Left ventricle myocardium inferior (tissue), 1 donor: Measurements from ENCODE around the gene CTSD. TPM values are rescaled to one million over a fixed set of nuclear protein-coding genes. Genes with fewer than 3 reads are reported as not detected.

ENCODE experiments used
- DNase-seq: peaks from one replicate; pipeline ENCODE4 v3.0.0-alpha.2; 2020
- H3K27ac ChIP-seq: fragments of 200-600 bp; replicated peaks from 2 replicates; pipeline ENCODE4 v1.8.0; 2021
- H3K27me3 ChIP-seq: fragments of 200-600 bp; 2 replicates; pipeline ENCODE4 v1.8.0; 2021; ENCODE audit warnings: low read depth
- H3K36me3 ChIP-seq: fragments of 200-600 bp; 2 replicates; pipeline ENCODE4 v1.8.0; 2021
- H3K4me1 ChIP-seq: fragments of 200-600 bp; 2 replicates; pipeline ENCODE4 v1.8.0; 2021
- H3K4me3 ChIP-seq: fragments of 200-600 bp; 2 replicates; pipeline ENCODE4 v1.8.0; 2021; ENCODE audit warnings: mild to moderate bottlenecking, moderate library complexity
- H3K9me3 ChIP-seq: fragments of 200-600 bp; replicated peaks from 2 replicates; pipeline ENCODE4 v1.8.0; 2021
- intact Hi-C: fragments of 100-400 bp; cut with micrococcal nuclease; formaldehyde crosslinking; loops from one replicate; pipeline ENCODE4 v1.11.0; 2022
- total RNA-seq: library from RNA; stranded (reverse); fragmentation: NEBNext Ultra II Directional; extraction: Animal tissue kit (Norgen Biotek cat#: 25700); gene quantifications from one replicate; pipeline ENCODE4 v1.2.1, GENCODE V29; 2021
- TF ChIP-seq, protein P1 (sequence below): fragments of 200-600 bp; IDR thresholded peaks from 2 replicates; pipeline ENCODE4 v1.8.0; 2021; ENCODE audit warnings: antibody characterized with exemption, mild to moderate bottlenecking, borderline replicate concordance
- donor health status: DM: no; HTN: yes; CAD: no; lungs with severe emphysema.

The CTSD gene
- total RNA-seq, 1 donor from 2014 or later: 831 TPM

DNA sequence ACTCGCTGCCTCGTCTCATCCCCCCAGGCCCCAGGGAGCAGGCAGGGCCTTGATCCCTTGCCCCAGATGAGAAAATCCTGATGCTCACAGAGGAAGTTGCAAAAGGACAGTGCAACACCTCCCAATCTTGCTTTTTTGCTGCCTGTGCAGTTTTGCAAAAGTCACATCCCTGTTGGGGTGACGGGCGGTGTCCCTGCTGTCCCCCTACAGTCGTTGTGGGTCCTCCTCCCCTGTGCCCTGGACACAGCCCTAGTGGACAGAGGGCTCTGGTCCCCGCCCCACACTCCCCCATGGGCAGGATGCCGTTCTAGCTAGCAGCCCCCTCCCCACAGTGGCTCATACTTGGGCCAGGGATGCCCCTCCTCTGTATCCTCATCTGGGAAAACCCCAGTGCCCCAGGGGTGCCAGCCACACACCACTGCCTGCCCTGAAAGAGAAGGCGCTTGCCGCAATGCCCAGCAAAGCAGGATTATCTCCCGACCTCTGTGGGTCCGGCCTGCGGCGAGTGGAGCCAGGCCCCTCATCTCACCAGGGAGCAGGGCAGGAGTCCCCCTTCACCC is 18.4 kb upstream of the CTSD start:
- DNase-seq: no peak
- H3K4me3 ChIP-seq: no peak overlapping the region
- H3K4me1 ChIP-seq: no peaks in the 10 kb centered on the region
- no peak overlapping the region for H3K27ac ChIP-seq
- peaks cover 33% of the 10 kb centered on the region for H3K27me3 ChIP-seq
- TF ChIP-seq, protein P1, sequence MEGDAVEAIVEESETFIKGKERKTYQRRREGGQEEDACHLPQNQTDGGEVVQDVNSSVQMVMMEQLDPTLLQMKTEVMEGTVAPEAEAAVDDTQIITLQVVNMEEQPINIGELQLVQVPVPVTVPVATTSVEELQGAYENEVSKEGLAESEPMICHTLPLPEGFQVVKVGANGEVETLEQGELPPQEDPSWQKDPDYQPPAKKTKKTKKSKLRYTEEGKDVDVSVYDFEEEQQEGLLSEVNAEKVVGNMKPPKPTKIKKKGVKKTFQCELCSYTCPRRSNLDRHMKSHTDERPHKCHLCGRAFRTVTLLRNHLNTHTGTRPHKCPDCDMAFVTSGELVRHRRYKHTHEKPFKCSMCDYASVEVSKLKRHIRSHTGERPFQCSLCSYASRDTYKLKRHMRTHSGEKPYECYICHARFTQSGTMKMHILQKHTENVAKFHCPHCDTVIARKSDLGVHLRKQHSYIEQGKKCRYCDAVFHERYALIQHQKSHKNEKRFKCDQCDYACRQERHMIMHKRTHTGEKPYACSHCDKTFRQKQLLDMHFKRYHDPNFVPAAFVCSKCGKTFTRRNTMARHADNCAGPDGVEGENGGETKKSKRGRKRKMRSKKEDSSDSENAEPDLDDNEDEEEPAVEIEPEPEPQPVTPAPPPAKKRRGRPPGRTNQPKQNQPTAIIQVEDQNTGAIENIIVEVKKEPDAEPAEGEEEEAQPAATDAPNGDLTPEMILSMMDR: no peak
- no peaks in the 10 kb centered on the region for H3K9me3 ChIP-seq
- H3K36me3 ChIP-seq: no peaks in the 10 kb centered on the region
- intact Hi-C loops: no loop called here

DNA sequence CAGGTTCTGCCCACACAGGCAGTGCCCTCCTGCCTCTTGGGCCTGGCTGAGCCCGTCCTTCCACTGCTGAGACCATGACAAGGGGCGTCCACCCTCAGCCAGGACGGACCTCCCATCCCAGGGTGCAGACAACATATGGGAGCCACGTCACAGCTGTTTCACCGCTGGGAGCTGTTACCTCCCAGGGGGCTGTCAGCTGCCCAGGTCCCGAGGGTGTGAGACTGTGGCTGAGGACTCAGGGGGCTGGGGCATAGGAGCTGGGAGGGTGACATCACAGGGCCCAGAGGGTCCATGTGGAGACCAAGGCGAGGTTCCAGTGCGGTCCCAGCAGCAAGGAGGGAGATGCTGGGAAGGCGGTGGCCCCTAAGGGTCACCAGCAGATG is 17.9 kb upstream of the CTSD start:
- Histone ChIP-seq H3K4me3 (no peak overlapping the region), H3K36me3 (no peaks in the 10 kb centered on the region), H3K4me1 (no peaks in the 10 kb centered on the region), H3K27ac (no peak overlapping the region), H3K27me3 (peaks cover 33% of the 10 kb centered on the region), H3K9me3 (peaks cover 2% of the 10 kb centered on the region)
- TF ChIP-seq, protein P1: no peak
- intact Hi-C loops: no loop called here
- DNase-seq: no peak

DNA sequence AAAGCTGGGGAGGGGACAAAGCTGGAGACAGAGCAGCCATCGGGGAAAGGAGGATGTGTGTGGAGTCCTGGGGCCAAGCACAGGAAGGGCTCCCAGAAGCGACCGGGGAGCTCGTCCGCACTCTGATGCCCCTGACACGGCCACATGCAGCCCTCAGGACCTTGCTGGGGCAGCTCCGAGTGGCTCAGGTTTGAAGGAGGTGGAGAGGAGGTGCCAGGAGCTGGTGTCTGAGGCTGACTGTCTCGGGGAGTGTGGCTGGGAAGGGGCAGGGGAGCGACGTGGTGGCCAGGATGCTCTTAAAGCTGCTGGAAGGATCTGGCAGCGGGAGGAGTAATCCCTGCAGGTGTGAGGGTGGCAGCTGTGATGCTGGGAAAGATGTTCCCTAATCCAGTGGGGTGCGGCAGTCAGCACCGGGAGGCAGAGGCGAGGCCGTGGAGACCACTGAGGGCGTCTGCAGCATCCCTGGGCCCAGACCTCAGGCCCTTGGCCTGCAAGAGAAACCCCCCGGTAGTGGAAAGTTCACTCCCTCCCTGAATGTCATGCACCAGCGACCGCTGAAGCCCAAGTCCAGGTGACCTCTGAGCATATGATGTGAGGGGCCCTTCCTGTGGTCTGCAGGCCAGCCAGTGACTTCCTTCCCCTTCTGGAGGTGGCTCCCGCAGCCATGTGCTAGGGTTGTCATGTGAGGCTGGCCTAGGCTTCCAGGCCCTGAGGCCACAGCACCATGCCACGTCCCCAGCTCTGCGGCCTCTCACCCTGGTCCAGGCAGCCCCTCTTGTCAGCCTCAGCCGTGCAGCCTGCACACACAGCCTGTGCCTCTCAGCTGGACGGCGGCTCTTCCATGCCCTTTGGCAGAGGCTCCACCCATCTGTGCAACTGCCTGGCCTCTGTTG is 17.2 kb upstream of the CTSD start:
- no peak for DNase-seq
- H3K27me3 ChIP-seq: peaks cover 33% of the 10 kb centered on the region
- TF ChIP-seq, protein P1: no peak
- H3K4me1 ChIP-seq: no peaks in the 10 kb centered on the region
- peaks cover 6% of the 10 kb centered on the region for H3K9me3 ChIP-seq
- no peak overlapping the region for H3K27ac ChIP-seq
- intact Hi-C loops: no loop called here
- H3K36me3 ChIP-seq: no peaks in the 10 kb centered on the region
- no peak overlapping the region for H3K4me3 ChIP-seq

DNA sequence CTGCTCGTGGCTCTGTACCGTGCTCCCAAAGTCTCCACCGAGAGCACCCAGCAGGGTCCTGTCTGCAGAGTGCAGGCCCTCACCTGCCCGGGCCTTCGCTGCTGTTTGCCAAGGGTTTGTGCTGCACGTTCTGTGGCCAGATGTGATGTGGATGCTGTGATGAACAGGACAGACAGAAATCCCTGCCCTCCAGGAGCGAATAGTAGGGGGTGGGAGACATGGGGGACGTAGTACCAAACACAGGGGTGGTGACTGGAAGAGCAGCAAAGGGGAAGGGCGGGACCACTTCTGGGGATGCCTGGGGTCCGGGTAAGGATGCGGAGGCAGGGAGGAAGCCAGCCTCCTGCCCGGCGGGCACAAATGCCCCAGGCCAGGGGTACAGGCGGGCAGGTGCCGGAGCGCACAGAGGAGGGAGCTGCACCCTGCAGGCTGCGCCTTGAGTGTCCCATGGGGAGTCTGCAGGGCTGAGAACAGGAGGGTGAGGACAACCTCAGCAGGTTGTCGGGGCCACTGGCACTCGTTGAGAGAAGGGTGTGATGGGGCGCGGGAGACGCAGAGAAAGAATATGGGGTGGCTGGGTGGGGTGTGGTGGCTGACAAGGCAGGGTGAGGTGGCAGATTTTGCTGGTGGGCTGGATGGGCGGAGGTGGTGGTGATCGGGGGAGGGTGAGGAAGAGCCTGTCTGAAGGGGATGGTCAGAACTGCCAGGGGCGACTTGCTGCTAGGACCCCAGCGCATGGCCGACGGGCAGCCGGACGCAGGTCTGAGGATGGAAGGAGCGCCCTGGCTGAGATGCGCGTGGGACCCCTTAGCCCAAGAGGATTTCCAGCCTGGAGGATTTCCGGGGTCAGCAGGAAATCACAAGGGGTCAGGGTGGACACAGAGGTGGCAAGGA is 16.3 kb upstream of the CTSD start:
- DNase-seq: no peak
- Histone ChIP-seq H3K9me3 (peaks cover 6% of the 10 kb centered on the region), H3K36me3 (no peaks in the 10 kb centered on the region), H3K27ac (no peak overlapping the region), H3K4me3 (no peak overlapping the region), H3K4me1 (no peaks in the 10 kb centered on the region), H3K27me3 (peaks cover 33% of the 10 kb centered on the region)
- intact Hi-C loops: no loop called here
- TF ChIP-seq, protein P1: no peak

DNA sequence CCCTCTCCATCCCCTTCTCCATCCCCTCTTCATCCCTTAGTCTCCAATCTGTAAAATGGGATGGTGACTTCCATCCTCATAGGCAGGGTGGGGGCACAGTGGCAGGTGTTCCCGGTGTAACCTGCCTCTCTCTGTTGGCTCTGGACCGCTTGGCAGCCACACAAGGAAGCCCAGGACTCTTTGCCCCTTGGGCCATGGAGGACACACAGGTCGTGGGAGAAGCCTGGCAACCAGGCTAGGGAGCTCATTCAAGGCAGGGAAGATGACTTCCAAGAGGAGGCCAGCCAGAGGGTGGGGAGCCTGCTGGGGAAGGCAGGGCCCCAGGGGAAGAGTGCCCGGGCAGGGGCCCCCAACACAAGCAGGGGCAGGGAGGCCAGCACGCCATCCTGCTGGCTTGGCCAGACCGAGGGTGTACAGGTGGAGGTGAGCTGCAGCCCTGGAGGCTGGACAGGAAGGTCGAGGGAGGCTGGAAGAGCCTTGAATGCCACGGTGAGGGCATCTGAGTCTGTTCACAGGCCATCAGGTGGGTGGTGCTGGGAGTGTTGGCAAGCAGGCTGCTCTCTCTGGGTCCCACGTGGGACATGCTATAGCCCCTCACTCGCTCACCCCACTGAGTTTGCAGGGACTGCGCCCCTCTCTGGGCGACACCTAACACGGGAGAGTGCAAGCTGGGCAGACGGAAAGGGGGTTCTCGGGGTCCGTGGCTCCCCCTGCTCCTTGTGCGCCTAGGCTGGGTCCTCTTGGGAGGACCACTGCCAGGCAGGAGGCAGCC is 15.5 kb upstream of the CTSD start:
- Histone ChIP-seq H3K27ac (no peak overlapping the region), H3K4me1 (no peaks in the 10 kb centered on the region), H3K9me3 (peaks cover 6% of the 10 kb centered on the region), H3K36me3 (no peaks in the 10 kb centered on the region), H3K4me3 (no peak overlapping the region), H3K27me3 (peaks cover 33% of the 10 kb centered on the region)
- no peak for DNase-seq
- intact Hi-C loops: no loop called here
- TF ChIP-seq, protein P1: no peak
